Uterus (tissue), 4 donors: ENCODE data around the gene ZNF526. TPM values are rescaled to one million over a fixed set of nuclear protein-coding genes. Genes with fewer than 3 reads are reported as not detected.

Experiments
- DNase-seq, 2 donors: peaks; one replicate each; pipeline ENCODE4 v3.0.0-alpha.2; 2019 to 2020
- H3K27ac ChIP-seq, 2 donors: fragments of 200-600 bp; sonication (generic); 1 replicate in 1 of 2; 2 replicates in 1 of 2; pipeline ENCODE4 v1.5.1; 2016 to 2018
- H3K27me3 ChIP-seq, 2 donors: fragments of 200-600 bp; sonication (generic); one replicate each; pipeline ENCODE4 v1.5.1; 2018 to 2019; ENCODE audit warnings: control low read depth in 1 of 2
- H3K36me3 ChIP-seq, 2 donors: fragments of 200-600 bp; sonication (generic); one replicate each; pipeline ENCODE4 v1.5.1; 2019; ENCODE audit warnings: control low read depth in 1 of 2
- H3K4me1 ChIP-seq, 2 donors: fragments of 200-600 bp; sonication (generic); one replicate each; pipeline ENCODE4 v1.5.1; 2018 to 2019; ENCODE audit warnings: control low read depth in 1 of 2
- H3K4me3 ChIP-seq, 2 donors: fragments of 200-600 bp; sonication (generic); 1 replicate in 1 of 2; 2 replicates in 1 of 2; pipeline ENCODE4 v1.5.1; 2018 to 2019; ENCODE audit warnings: mild to moderate bottlenecking in 1 of 2
- H3K9me3 ChIP-seq, 2 donors: fragments of 200-600 bp; sonication (generic); one replicate each; pipeline ENCODE4 v1.5.1; 2019; ENCODE audit warnings: control low read depth in 1 of 2
- POLR2A ChIP-seq, 2 donors: fragments of 450-650 bp; IDR thresholded peaks; one replicate each; pipeline ENCODE4 v1.6.1; 2016; ENCODE audit warnings: antibody characterized with exemption in 2 of 2, mild to moderate bottlenecking in 1 of 2, moderate library complexity in 1 of 2
- intact Hi-C: fragments of 100-400 bp; cut with DNase I; formaldehyde crosslinking; loops from one replicate; pipeline ENCODE4 v1.15.1; 2023; ENCODE audit warnings: low total_unique reads
- total RNA-seq, 4 donors: library from RNA; depleted of rRNA in 3 of 4; stranded (reverse); fragments of >200 nt in 3 of 4; gene quantifications; one replicate each; pipeline versions ENCODE4 v1.1.0 to v1.2.4, GENCODE V29; 2014 to 2023
- TF ChIP-seq, protein P1 (sequence below), 4 experiments: fragments of 200-600 bp in 2 of 4; fragments of 450-650 bp in 2 of 4; sonication (generic) in 2 of 4; IDR thresholded peaks; one replicate each; pipeline ENCODE4 v1.5.1; 2016 to 2019; ENCODE audit warnings: antibody characterized with exemption in 4 of 4, mild to moderate bottlenecking in 2 of 4, moderate library complexity in 1 of 4
- donor health status: DM: yes; HTN: yes; CAD: no.

Gene ZNF526, protein sequence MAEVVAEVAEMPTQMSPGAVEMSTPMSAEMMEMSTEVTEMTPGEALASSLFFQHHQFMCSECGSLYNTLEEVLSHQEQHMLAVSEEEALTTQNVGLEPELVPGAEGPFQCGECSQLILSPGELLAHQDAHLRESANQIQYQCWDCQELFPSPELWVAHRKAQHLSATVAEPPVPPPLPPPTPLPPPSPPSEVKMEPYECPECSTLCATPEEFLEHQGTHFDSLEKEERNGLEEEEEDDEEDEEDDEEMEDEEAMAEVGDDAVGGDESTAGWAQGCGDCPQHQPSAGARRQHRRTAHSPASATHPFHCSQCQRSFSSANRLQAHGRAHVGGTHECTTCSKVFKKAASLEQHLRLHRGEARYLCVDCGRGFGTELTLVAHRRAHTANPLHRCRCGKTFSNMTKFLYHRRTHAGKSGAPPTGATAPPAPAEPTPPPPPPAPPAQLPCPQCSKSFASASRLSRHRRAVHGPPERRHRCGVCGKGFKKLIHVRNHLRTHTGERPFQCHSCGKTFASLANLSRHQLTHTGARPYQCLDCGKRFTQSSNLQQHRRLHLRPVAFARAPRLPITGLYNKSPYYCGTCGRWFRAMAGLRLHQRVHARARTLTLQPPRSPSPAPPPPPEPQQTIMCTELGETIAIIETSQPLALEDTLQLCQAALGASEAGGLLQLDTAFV
- 10 to 100 TPM in 2 of 4 donors, 1 to 10 TPM in 2; 1.0 to 20.6 (median 8.4) TPM for total RNA-seq

DNA sequence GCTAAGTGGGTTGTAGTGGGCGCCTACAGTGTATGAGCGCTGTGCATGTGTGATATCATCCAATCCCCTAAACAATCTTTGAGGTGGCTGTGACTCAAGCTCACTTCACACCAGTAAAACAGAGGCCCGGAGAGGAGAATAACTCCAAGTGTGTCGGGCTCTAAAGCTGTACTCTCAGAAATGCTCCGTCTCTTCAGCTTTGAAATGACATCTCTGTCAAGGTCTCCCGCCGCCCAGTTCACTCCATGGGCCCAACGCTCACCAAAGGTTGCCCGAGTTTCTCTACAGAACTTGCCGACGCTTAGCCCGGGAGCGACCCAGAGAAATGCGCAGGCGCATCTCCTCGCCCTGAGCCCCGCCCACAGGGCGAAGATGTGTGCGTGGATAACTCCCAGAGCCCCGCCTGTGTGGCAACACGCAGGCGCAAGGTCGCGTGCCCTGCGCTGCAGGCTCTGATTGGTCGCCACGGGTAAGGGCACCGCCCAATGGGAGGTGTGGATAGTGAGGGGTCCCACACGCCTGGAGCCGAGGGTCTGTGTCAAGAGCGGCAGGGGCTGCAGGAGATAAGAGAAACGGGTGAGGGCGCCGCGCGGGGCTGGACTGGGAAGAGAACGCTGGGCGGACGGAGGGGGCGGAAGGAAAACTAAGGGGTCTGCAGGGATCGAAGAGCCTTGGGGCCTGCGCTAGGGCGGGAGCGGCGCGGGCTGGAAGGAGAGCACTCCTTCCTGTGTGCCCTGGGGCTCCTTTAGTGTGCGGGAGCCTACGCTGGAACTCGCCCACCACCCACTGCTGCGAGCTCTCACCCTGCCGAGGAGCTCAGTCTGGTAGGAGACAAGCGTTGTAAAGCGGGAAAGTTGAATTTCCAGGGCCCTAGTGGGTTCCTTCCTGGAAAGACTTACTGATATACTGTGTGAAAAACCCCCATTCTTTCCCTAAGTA lies at the start of gene ZNF526:
Gene ZNF526 (plus strand): TSS at position 501 of the 939 bp plus-strand sequence. CDS start 4,092 bp downstream, outside the sequence.
- Histone ChIP-seq H3K36me3 (no peaks in the 10 kb centered on the region), H3K4me3 (peak within 1 kb of the TSS; percentile 59 to 98), H3K9me3 (no peaks in the 10 kb centered on the region), H3K27me3 (no peaks in the 10 kb centered on the region), H3K27ac (peak within 1 kb of the TSS; percentile 79 to 88), H3K4me1 (peaks cover 0 to 9% of the 10 kb centered on the region in 2 donors)
- TF ChIP-seq POLR2A (IDR thresholded peaks at IDR 0.05): peak; percentile 76 to 78
- TF ChIP-seq, protein P1, sequence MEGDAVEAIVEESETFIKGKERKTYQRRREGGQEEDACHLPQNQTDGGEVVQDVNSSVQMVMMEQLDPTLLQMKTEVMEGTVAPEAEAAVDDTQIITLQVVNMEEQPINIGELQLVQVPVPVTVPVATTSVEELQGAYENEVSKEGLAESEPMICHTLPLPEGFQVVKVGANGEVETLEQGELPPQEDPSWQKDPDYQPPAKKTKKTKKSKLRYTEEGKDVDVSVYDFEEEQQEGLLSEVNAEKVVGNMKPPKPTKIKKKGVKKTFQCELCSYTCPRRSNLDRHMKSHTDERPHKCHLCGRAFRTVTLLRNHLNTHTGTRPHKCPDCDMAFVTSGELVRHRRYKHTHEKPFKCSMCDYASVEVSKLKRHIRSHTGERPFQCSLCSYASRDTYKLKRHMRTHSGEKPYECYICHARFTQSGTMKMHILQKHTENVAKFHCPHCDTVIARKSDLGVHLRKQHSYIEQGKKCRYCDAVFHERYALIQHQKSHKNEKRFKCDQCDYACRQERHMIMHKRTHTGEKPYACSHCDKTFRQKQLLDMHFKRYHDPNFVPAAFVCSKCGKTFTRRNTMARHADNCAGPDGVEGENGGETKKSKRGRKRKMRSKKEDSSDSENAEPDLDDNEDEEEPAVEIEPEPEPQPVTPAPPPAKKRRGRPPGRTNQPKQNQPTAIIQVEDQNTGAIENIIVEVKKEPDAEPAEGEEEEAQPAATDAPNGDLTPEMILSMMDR (IDR thresholded peaks at IDR 0.05): peak in 2 of 4 experiments; percentile 3 to 18
- intact Hi-C loops: no loop called here
- peak; percentile 96 to 98 for DNase-seq

DNA sequence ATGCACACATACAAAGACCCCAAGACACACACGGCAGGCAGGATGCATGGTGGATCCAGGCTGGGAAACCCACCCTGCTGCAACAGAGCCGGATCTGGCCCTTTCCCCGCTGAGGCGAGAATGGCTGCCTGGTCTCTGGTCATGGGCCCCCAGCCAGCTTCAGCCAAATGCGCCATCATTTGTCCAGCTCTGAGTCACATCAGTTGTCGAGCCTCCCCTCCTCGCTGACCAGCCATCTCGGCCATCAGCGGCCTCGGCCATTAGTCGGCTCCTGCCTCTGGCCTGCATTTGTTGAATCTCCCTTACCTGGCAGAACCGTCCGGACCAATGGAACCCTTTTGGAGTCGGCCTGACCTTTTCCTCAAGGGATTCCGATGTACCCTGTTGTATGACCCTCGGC lies 49.4 kb upstream of the ZNF526 start:
- H3K27ac ChIP-seq: no peak overlapping the region
- no peaks in the 10 kb centered on the region for H3K9me3 ChIP-seq
- TF ChIP-seq, protein P1 (IDR thresholded peaks at IDR 0.05): no peak
- no peak for TF ChIP-seq POLR2A (IDR thresholded peaks at IDR 0.05)
- H3K36me3 ChIP-seq: no peaks in the 10 kb centered on the region
- no peak overlapping the region for H3K4me3 ChIP-seq
- no peak for DNase-seq
- H3K4me1 ChIP-seq: no peaks in the 10 kb centered on the region
- H3K27me3 ChIP-seq: no peaks in the 10 kb centered on the region
- intact Hi-C loops: no loop called here

DNA sequence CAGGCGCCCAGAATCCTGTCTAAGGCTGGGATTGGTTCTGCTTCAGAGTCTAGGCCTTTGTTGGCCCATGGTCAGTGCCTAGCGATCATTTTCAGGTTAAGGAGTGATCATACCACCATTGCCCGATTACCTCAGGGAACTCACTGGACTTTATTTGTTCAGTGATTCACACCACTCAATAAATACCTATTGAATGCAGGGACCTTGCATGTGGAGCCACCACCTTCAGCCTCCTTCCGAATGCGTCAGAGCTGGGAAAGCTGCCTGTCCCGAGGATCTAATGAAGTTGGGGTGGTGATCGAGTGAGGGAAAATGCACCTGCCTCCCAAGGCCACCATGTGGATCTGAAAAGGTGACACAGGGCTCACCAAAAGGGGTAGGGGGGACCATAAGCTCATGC lies 47.9 kb upstream of the ZNF526 start:
- no peaks in the 10 kb centered on the region for H3K27me3 ChIP-seq
- intact Hi-C loops: no loop called here
- no peaks in the 10 kb centered on the region for H3K9me3 ChIP-seq
- DNase-seq: no peak
- H3K36me3 ChIP-seq: no peaks in the 10 kb centered on the region
- no peaks in the 10 kb centered on the region for H3K4me1 ChIP-seq
- H3K27ac ChIP-seq: no peak overlapping the region
- H3K4me3 ChIP-seq: no peak overlapping the region
- TF ChIP-seq, protein P1 (IDR thresholded peaks at IDR 0.05): no peak
- TF ChIP-seq POLR2A (IDR thresholded peaks at IDR 0.05): no peak

DNA sequence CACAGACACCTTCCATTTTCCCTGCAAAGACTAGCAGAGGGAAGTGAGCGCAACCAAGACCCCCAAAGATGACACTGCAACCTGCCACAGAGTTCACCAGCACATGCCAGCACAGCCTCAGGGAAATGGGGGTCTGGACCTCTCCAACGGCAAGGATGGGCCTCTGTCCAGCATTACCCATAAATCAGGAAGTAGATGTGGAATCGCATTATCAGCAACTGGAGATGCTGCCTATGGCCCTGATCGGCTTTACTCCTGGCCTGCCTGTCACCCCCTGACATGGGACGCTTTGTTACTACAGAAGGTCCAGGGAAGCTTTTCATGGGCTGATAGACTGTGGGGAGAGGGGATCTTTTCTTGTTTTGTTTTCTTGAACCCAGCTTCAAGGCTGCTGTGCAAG lies 46.4 kb upstream of the ZNF526 start:
- Histone ChIP-seq H3K4me3 (no peak overlapping the region), H3K36me3 (no peaks in the 10 kb centered on the region), H3K4me1 (no peaks in the 10 kb centered on the region), H3K27ac (no peak overlapping the region), H3K27me3 (peaks cover 0 to 5% of the 10 kb centered on the region in 2 donors), H3K9me3 (no peaks in the 10 kb centered on the region)
- no peak for DNase-seq
- TF ChIP-seq, protein P1 (IDR thresholded peaks at IDR 0.05): no peak
- no peak for TF ChIP-seq POLR2A (IDR thresholded peaks at IDR 0.05)
- intact Hi-C loops: no loop called here
